Omental fat pad (tissue), 4 donors: Measurements from ENCODE around the gene TMEM167A. TPM values are rescaled to one million over a fixed set of nuclear protein-coding genes. Genes with fewer than 3 reads are reported as not detected.

Source experiments
- ATAC-seq: fragments of 150-250 bp; one replicate; pipeline ENCODE4 v1.9.1; 2016; ENCODE audit warnings: mild to moderate bottlenecking, moderate library complexity; ENCODE audit not compliant: low FRiP score
- DNase-seq: peaks from one replicate; pipeline ENCODE4 v3.0.0-alpha.2; 2019; ENCODE audit warnings: low spot score
- CTCF ChIP-seq, 3 donors: fragments of 450-650 bp; IDR thresholded peaks; one replicate each; pipeline ENCODE4 v1.5.1; 2016 to 2017; ENCODE audit warnings: antibody characterized with exemption in 3 of 3, mild to moderate bottlenecking in 3 of 3, moderate library complexity in 2 of 3
- total RNA-seq, 4 donors: library from RNA; depleted of rRNA; stranded (reverse); fragments of >200 nt; gene quantifications; one replicate each; pipeline ENCODE4 v1.1.0, GENCODE V29; 2016

The TMEM167A gene
- total RNA-seq, 4 donors from 2014 or later: 41.6 to 51.9 (median 50.4) TPM

DNA sequence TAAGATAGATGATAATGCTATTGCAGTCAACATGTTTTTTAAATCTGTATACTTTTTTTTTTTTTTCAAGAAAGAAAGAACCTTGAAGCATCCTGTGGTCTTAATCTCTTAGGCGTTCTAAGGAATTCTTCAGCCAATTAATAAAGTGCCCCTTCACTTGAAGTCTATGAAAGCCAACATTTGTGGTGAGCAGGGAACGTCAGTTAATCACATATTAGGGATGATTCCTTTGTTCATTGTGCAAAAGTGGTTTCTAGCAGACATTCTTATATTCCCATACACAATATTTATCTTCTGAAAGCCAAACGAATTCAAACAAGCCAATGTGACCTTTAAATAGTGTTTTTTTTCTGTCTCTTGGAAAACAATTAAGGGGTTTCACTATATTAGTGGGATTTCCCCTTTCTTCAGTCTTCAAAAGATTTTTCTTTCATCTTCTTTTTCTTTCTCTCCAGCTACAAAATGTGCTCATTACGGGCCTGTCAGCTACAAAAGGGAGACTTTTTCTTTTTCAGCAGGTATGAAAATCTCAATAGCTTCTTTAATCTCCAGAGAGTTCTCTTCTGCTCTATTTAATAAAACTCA lies 40.1 kb downstream of the TMEM167A start:
- ATAC-seq (no peak), DNase-seq (no peak)
- TF ChIP-seq CTCF (IDR thresholded peaks at IDR 0.05): no peak

DNA sequence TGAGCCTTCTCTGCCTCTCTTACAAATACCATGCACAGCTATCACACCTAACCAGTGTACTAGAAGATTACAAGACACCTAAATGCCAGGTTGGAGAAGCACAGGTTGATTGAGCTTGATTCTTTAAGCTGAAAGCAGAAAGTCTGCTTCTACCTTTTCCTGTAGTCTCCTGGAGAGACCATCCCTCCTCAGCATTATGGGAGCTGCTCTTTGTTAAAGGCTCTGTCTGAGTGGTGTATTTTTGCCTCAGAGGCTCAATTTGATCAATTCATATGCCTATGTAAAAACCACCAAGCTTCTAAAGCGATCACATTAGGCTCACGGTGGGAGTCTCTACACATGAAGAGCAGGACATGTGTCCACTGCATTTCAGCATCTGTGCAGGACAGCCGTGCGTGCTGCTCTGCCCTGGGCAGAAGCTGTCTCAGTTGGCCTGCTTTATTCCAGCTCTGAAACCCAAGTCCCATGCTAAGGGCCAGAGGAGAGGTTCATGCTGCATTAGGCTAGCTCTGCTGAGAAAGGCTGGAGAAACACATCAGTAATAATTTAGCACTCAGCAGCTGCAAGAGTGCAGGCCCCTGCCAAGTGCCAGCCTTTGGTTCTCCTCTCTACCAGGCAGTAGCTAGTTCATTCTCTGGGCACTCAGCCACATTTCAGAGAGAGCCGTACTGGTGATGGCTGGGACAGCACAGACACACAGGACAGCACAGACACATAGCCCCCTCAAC lies 41.7 kb downstream of the TMEM167A start:
- no peak for TF ChIP-seq CTCF (IDR thresholded peaks at IDR 0.05)
- ATAC-seq (no peak), DNase-seq (no peak)

- DNase-seq: no peak
- ATAC-seq: no peak
- TF ChIP-seq CTCF (IDR thresholded peaks at IDR 0.05): no peak
Observed at GRCh38 chr5:83034528-83035207, 42.5 kb downstream of the TMEM167A start.

DNA sequence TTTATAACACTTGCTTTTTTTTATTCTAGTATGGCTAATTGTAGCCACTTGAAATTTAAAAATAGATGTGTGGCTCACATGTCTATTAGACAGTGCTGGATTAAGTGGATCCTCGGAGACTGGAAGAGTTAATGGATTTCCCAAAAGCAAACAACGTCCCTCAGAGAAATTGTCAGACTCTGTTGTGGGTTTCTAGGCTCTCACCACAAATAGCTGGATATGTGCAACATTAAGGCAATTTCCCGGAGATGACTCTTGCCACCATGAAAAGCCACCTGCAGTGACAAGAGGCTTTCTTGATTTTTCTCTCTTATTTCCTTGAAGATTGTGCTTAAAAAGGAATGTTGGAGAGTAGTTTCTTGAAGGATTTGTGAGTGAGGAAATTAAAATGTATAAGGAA lies 43.2 kb downstream of the TMEM167A start:
- DNase-seq: no peak
- no peak for ATAC-seq

DNA sequence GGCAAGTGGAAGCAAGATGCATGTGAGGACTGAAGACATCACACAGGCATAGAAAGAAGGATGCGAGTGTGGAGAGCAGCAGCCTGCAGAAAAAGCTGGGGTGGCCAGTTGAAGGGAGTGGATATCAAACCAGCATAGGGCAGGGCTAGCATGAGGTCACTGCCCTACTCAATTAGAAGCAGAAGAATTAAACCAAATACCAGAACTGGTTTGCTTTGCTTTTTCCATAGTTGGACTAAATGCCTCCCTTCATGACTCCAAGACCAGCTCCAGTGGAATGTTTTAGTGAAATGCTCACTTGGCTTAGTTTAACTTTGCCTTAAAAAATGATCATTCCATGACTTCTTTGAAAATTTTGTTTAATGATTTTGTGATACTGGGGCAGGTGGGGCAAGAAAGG lies 45.8 kb downstream of the TMEM167A start:
- TF ChIP-seq CTCF (IDR thresholded peaks at IDR 0.05): no peak
- ATAC-seq (no peak), DNase-seq (no peak)

More for the DNA sequence above, 43.2 kb downstream of the TMEM167A start:
- no peak for TF ChIP-seq CTCF (IDR thresholded peaks at IDR 0.05)

DNA sequence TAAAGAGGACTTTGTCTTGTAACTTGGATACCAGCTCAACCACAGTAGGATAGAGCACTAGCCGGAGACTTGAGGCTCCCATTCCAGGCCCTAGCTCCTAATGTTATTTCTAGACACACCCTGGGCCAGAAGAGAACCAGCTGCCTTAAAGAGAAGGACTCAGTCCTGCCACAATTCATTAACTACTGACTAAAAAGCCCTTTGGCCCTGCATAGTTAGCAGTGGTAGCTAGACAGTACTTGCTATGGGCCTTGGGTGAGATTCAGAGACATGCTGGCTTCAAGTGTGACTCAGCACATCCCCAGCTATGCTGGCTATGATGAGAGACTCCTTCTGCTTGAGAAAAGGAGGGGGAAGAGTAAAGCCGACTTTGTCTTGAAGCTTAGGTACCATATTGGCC lies 47.3 kb downstream of the TMEM167A start:
- ATAC-seq: no peak
- TF ChIP-seq CTCF (IDR thresholded peaks at IDR 0.05): no peak

More for the DNA sequence above, 47.3 kb downstream of the TMEM167A start:
- no peak for DNase-seq
